ENCODE measurements around the gene TMEM267. TPM values are rescaled to one million over a fixed set of nuclear protein-coding genes. Genes with fewer than 3 reads are reported as not detected.

The TMEM267 gene
- total and polyA plus RNA-seq, 4 donors: 7.4 to 16.5 (median 12.2) TPM

DNA sequence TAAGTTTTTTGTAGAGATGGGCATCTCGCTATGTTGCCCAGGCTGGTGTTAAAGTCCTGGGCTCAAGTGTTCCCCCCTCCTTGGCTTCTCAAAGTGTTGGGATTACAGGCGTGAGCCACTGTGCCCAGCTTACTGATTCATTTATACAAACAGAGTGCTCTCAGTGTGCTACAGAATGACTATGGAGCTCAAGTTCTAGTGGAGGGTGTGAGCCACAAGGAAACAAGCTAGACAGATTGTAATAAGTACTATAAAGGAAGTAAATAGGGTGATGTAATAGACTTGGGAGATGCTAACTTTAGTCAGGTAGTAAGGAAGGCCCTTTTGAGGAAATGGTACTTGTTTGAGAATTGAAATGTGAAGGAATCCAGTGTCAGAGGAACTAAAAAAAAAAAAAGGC lies 1.7 kb upstream of the TMEM267 start:
- Histone ChIP-seq H3K9ac (ENCODE audit: insufficient read depth in 1 of 2, low read length in 2 of 2) (no peak overlapping the region), H3K36me3 (ENCODE audit: control insufficient read depth in 4 of 4, insufficient read depth in 4 of 4, low read length in 4 of 4) (no peaks in the 10 kb centered on the region), H3K4me3 (no peak overlapping the region), H3K9me3 (ENCODE audit: control insufficient read depth in 4 of 4, insufficient read depth in 3 of 4, low read length in 3 of 4) (no peaks in the 10 kb centered on the region), H3K27ac (ENCODE audit: low read depth in 1 of 2, low read length in 1 of 2) (peak overlapping the region in 1 of 2 donors; percentile 53), H3K4me1 (ENCODE audit: control insufficient read depth in 5 of 5, insufficient read depth in 5 of 5, low read length in 5 of 5) (peaks cover 0 to 18% (median 4%) of the 10 kb centered on the region in 5 donors), H3K27me3 (ENCODE audit: control insufficient read depth in 3 of 3, insufficient read depth in 3 of 3, low read length in 2 of 3) (no peaks in the 10 kb centered on the region)
- ATAC-seq (ENCODE audit: insufficient read depth, low FRiP score): peak; percentile 7
- DNase-seq: no peak
- TF ChIP-seq, protein P1, sequence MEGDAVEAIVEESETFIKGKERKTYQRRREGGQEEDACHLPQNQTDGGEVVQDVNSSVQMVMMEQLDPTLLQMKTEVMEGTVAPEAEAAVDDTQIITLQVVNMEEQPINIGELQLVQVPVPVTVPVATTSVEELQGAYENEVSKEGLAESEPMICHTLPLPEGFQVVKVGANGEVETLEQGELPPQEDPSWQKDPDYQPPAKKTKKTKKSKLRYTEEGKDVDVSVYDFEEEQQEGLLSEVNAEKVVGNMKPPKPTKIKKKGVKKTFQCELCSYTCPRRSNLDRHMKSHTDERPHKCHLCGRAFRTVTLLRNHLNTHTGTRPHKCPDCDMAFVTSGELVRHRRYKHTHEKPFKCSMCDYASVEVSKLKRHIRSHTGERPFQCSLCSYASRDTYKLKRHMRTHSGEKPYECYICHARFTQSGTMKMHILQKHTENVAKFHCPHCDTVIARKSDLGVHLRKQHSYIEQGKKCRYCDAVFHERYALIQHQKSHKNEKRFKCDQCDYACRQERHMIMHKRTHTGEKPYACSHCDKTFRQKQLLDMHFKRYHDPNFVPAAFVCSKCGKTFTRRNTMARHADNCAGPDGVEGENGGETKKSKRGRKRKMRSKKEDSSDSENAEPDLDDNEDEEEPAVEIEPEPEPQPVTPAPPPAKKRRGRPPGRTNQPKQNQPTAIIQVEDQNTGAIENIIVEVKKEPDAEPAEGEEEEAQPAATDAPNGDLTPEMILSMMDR (IDR thresholded peaks at IDR 0.05; ENCODE audit: control extremely low read depth, extremely low read depth): no peak
- WGBS, 2 donors: 81 to 92% methylated on average over 2 of the region's 2 CpGs

GRCh38 chr5:43484106-43484849 lies 613 bp upstream of the TMEM267 start:
- Histone ChIP-seq H3K27me3 (ENCODE audit: control insufficient read depth in 3 of 3, insufficient read depth in 3 of 3, low read length in 2 of 3) (no peaks in the 10 kb centered on the region), H3K4me3 (peak overlapping the region; percentile 68), H3K9me3 (ENCODE audit: control insufficient read depth in 4 of 4, insufficient read depth in 3 of 4, low read length in 3 of 4) (no peaks in the 10 kb centered on the region), H3K9ac (ENCODE audit: insufficient read depth in 1 of 2, low read length in 2 of 2) (peak overlapping the region; percentile 96 to 97), H3K36me3 (ENCODE audit: control insufficient read depth in 4 of 4, insufficient read depth in 4 of 4, low read length in 4 of 4) (no peaks in the 10 kb centered on the region), H3K27ac (ENCODE audit: low read depth in 1 of 2, low read length in 1 of 2) (peak overlapping the region; percentile 91 to 100), H3K4me1 (ENCODE audit: control insufficient read depth in 5 of 5, insufficient read depth in 5 of 5, low read length in 5 of 5) (peaks cover 0 to 18% (median 4%) of the 10 kb centered on the region in 5 donors)
- WGBS, 2 donors: 3 to 4% methylated on average over 32 of the region's 32 CpGs
- TF ChIP-seq, protein P1 (IDR thresholded peaks at IDR 0.05; ENCODE audit: control extremely low read depth, extremely low read depth): peak; percentile 49
- ATAC-seq (ENCODE audit: insufficient read depth, low FRiP score) (peak; percentile 75), DNase-seq (peak; percentile 92 to 93 (median 93))

DNA sequence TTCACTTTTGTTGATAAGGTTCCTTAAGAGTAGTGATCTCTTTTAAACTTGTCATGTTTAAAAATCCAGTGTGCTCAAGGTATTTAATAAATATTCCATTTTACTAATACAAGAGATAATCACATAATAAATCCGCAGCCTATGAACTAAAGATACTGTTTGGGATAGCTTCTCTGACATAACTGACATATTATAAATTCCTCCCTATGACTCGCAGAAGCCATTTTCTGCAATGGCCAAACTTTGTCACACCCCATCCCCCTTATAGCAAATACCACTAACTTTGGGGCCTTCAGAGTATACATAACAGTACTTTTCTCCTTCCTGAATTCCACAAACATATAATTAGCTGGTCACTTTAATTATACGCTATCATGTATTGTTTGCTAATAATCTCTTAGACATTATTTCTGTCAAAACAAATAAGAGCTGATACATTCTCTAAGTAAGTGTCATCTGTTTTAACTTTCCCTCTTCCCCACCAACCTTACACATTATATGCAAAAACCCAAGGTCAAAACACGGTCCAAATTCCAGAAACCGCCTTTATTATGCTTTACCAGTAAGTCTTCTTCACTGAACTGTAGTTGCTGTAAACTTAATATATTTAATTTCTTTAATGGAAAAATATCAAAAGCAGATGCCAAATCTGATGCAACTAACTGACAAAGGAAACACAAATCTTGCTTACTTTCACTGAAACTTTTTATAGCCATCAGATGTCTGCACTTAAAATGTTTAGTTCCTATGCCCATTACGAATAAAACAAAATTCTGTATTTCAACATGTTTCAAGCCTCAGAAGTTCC lies 971 bp downstream of the TMEM267 start:
- Histone ChIP-seq H3K27me3 (ENCODE audit: control insufficient read depth in 3 of 3, insufficient read depth in 3 of 3, low read length in 2 of 3) (no peaks in the 10 kb centered on the region), H3K9me3 (ENCODE audit: control insufficient read depth in 4 of 4, insufficient read depth in 3 of 4, low read length in 3 of 4) (no peaks in the 10 kb centered on the region), H3K4me1 (ENCODE audit: control insufficient read depth in 5 of 5, insufficient read depth in 5 of 5, low read length in 5 of 5) (peaks cover 0 to 18% (median 4%) of the 10 kb centered on the region in 5 donors), H3K27ac (ENCODE audit: low read depth in 1 of 2, low read length in 1 of 2) (peak overlapping the region; percentile 96 to 100), H3K36me3 (ENCODE audit: control insufficient read depth in 4 of 4, insufficient read depth in 4 of 4, low read length in 4 of 4) (no peaks in the 10 kb centered on the region), H3K4me3 (peak overlapping the region; percentile 90), H3K9ac (ENCODE audit: insufficient read depth in 1 of 2, low read length in 2 of 2) (peak overlapping the region in 1 of 2 donors; percentile 52)
- TF ChIP-seq, protein P1 (IDR thresholded peaks at IDR 0.05; ENCODE audit: control extremely low read depth, extremely low read depth): no peak
- ATAC-seq (ENCODE audit: insufficient read depth, low FRiP score) (no peak), DNase-seq (peak in 1 of 3 donors; percentile 40)
- WGBS, 2 donors: 47 to 54% methylated on average over 6 of the region's 6 CpGs

Measured in lung (tissue), 12 donors.